Retina (tissue), 1 donor: ENCODE results near the gene FANCE.
"Not testable (repeated sequence)": the region's sequence is repeated elsewhere in the genome, so short reads cannot be mapped to it uniquely, and the experiment has no call there.

Experiments
- DNase-seq: peaks from one replicate; pipeline ENCODE4 v3.0.0-alpha.2; 2016

FANCE gene

DNA sequence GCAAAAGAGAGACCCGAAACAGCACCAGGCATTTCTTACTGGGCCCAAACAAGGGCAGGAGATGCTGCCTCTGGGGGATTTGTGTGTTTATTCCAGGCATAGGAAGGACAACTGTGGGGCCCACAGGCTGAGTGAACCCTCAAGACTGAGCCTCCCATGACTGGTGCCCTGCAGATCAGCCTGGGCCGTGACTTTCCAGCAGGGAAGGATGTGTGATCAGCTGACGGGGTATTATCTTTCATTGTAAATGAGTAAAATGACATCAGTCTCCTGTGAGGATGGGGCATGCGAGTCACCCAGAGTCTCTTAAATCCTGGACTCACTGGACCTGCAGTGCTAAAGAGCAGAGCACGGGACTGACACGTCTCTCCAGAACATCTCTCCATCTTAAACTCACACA is 48.6 kb downstream of the FANCE start:
- no peak for DNase-seq

DNA sequence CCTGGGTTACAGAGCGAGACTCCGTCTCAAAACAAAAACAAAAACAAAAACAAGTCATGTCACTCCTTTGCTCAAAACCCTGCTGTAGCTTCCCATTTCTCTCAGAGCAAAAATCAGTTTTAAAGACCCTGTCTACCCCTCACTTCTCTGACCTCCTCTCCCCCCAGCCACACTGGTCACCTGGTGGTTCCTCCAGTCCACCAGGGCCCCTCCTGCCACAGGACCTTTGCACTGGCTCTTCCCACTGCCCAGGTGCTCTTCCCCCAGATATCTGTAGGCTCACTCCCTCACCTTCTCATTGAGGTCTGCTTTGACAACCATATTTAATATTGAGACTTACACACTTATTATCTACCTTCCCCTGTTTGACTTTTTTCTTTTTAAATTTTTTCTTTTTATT is 49.6 kb downstream of the FANCE start:
- DNase-seq = no peak

DNA sequence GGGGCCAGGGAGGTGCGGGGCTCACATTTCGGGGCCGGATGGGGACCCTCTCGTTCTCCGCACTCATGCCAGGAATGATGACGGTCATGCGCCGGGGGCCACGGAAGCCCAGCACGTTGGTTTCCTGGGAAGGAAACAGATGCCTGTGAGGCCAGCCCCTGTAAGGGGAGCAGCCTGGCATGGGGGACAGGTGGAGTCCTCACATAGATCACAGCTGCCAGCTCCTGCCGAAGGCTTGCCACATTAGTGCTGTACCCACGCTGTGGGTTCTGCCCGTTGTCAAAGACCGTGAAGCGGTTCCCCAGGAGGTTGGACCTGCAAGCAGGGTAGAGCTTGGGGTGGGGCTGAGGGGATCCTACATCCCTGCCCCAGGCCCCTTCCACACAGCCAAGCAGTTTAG is 51.4 kb downstream of the FANCE start:
- DNase-seq = no peak

DNA sequence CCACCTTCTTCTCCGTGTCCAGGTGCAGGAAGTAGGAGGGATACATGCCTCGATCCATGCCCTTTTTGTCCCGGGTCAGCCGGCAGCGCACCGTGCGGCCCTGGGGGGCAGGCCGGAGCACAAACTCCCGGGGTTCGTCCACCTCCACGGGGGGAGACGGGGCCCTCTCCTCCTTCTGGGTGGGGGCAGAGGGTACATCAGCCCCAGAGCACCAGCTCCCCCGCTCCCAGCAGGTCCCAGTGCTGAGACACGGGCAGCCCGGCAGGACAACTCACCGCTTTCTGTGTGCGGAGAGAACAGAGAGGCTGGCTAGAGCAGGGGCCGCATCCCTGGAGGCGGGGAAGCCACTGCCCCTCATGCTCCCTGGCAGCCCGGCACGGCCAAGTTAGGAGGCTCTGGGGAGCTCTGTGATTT is 53.9 kb downstream of the FANCE start:
- DNase-seq = no peak

DNA sequence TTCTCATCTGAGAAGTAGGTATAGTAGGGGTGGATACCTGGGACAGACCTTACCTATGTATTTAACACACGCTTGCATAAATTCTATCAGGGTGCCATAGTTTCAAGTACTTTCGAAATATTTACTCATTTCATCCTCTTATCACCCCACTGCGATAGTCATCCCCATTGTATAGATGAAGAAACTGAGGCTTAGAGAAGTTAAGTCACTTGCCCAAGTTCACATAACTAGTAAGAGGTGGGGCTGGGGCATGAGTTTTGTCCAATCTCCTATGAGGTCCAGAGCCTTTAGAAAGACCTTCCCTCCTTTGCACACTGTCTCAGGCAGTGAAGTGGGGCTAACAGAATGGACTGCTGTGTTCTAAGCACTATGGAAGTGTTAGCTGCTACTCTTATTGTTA is 54.4 kb downstream of the FANCE start:
- no peak for DNase-seq

DNA sequence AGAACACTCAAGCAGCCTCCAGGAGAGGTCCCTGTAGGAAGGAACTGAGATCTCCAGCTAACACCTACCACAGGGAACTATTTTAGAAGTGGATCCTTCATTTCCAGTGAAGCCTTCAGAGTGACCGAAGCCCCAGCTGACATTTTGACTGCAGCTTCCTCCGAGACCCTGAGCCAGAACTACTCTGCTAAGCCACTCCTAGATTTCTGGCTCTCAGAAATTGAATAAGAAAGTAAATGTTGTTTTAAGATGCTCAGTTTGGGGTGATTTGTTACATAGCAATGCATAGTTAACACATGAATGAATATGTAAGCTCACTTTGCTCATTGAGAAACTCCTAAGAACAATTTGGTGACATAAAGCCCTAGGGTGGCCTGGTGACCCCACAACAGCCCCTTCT is 55.1 kb downstream of the FANCE start:
- no peak for DNase-seq

DNA sequence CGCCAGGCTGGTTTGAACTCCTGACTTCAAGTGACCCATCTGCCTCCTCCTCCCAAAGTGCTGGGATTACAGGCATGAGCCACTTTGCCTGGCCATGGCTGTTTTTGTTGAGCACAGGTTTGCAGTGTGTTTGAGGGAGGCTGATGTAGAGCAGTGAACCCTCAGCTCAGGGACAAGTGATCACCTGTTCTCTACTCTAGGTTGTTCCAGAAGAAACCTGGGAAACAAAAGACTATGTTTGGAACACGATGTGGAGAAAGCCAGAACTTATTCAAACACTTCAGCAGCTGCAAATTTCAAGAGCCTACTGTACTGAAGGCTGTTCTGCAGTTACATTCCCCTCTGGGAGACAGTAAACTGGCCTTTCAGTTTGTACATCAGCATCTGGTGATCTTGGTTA is 55.9 kb downstream of the FANCE start:
- DNase-seq = no peak

DNA sequence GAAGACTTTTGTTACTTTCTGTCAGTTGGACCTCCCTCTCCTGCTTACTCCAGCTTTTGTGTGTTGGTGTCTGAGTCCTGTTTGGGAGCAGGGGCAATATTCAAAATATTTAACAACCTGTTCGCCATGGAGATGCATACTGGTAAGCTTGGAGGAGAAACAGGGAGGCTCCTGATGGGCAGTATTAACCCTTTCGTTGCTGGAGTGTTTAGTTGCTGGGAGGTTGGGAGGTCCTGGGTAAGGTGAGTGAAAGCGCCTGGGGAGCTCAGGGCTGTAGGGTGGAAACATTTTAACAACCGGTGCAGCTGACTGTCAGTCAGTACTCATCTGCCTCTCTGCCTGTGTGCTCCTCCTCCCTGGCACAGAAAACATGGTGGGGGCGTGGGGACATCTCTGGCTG is 56.4 kb downstream of the FANCE start:
- DNase-seq = no peak

DNA sequence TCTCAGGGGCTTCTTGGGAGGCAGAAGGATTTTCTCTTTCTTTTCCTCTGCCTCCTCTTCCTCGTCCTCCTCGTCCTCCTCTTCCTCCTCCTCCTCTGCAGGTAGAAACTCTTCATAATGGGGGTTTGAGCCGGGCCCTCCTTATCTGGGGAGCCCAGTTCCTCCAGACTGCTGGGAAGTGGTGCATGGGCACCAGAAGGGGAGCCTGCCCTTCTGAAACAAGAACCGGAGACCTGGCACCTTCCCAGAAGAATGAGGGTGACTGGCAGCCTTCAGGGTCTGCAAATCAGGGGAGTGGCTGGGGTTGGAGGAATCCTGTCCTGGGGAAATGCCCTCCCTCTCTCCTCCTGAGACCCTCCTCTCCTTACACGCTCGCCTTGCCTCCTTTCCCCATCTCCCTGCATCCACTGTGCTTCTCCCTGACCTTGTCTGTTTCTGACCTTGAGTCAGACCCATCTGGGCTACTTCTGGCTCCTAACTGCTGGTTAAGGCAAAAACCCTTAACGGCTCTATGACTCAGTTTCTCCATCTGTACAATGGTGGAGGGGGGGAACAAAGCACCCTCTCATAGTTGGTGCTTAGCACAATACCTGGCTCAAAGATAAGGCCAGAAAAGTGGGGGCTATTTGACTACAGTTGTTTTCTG is 58.9 kb downstream of the FANCE start:
- no peak for DNase-seq

DNA sequence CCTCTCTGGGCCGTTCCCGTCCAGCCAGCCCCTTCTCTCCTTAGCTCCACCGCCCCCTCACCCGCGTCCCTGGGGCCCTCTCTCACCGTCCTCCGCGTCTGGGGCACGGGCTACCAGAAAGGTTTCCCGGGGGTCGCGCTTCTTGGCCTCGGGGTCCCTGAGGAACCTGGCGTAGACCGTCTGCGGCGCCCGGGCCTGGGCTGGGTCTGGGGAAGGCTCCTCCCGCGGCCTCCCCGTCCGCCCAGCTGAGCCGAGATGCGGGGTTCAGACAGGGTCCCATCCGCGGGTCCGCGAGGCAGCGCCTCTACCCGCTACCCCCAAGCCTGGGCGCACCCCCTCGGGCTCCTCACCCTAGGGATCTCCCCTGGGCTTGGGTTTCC is 59.4 kb downstream of the FANCE start:
- DNase-seq = no peak

DNA sequence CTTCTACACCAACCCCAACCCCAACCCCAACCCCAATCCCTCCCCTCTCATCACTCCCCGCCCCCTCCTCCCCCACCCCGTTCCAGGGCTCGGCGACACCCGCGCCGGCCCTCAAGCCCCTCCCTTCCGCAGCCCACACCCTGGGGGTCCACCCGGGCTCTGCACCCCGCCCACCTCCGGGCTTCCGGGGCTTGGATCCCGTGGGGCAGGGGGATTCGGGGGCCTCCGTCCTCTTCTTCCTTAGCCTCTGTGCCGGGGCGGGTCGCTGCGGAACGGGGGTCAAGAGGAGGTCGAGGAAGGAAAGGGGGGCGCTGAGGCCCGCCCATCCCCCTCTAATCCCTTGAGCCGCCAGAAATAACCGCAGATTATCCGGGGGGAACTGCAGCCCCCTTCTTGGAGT is 59.9 kb downstream of the FANCE start:
- DNase-seq = no peak

DNA sequence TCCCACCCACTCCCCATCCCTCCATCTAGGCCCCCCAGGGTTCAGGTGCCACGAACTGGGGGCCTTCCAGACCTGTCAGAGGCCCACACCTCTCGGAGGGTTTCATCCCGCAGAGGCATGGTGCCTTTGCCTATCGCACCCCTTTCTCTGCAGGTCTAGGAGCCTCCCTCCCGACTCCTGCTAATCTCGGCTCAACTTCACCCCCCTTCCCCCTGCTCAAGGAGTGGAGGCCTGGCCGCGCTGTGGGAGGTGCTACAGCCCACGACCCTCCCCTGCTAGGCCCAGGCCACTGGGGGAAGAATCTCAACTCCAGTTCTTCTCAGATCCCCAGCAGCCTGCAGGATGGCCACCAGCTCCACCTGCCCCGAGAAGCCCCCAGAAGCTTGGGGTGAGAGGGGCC is 60.6 kb downstream of the FANCE start, which contains the start of gene TULP1:
TSS of gene TULP1 (minus strand) at position 157 of the 400 bp plus-strand sequence. CDS start at position 119, 38 bp downstream.
- DNase-seq = no peak

DNA sequence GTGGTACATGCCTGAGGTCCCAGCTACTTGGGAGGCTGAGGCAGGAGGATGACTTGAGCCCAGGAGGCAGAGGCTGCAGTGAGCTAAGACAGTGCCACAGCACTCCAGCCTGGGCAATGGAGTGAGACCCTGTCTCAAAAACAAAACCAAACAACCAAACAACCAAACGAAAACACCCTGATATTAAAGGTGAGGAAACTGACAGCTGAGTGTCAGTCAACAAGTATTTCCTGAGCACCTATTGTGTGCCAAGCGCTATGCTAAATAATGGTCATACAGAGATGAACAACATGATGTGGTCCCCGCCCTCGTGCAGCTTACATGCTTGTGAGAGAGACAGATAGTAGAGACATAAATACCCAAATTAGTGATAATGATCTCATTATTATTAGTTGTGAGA is 62.4 kb downstream of the FANCE start:
- DNase-seq = no peak

DNA sequence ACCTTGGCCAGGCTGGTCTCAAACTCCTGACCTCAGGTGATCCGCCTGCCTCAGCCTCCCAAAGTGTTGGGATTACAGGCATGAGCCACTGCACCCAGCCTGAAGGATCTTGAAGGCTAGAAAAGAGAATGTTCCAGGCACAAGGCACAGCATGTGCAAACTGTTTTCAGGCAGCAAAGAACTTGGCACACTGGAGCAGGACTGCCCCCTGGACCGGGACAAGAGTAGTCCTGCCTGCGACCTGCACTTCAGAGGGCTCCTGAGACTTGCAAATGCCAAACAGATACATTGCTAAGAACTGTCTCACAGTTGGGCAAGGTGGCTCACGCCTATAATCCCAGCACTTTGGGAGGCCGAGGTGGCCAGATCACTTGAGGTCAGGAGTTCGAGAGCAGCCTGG is 63.8 kb downstream of the FANCE start:
- not testable (repeated sequence) for DNase-seq
